Endothelial cell of umbilical vein (primary cell): ENCODE results near the gene AUTS2.

Experiments
- CTCF ChIP-seq, 2 donors: IDR thresholded peaks; 1 replicate in 1 of 2; 2 replicates in 1 of 2; pipeline ENCODE4 v1.5.1; 2011; ENCODE audit warnings: low read length in 2 of 2, mild to moderate bottlenecking in 2 of 2, moderate library complexity in 2 of 2, control low read depth in 1 of 2, inconsistent platforms in 1 of 2, low read depth in 1 of 2; ENCODE audit not compliant: insufficient read depth in 1 of 2; ENCODE audit errors: extremely low read depth in 1 of 2
- POLR2A ChIP-seq: IDR thresholded peaks from 2 replicates; pipeline ENCODE4 v1.6.1; 2012; ENCODE audit warnings: low read depth, mild to moderate bottlenecking, control low read depth, low read length
- POLR2AphosphoS5 ChIP-seq: IDR thresholded peaks from 2 replicates; pipeline ENCODE4 v1.6.1; 2012; ENCODE audit warnings: low read depth, mild to moderate bottlenecking, control low read depth, low read length, moderate library complexity; ENCODE audit not compliant: insufficient read depth

- TF ChIP-seq POLR2AphosphoS5, result no peak
- no peak for TF ChIP-seq CTCF (IDR thresholded peaks at IDR 0.05; ENCODE audit: extremely low read depth in 1 of 2, insufficient read depth in 1 of 2, low read depth in 1 of 2, low read length in 2 of 2)
- no peak for TF ChIP-seq POLR2A
Observed at GRCh38 chr7:70243443-70243842, 645.2 kb downstream of the AUTS2 start.
